GM19324 (cell line): ENCODE data around the gene COL21A1.

Experiments used
- ATAC-seq: cut with Tn5 transposase; IDR thresholded peaks from one replicate; pipeline ENCODE4 v1.9.1; 2021; ENCODE audit warnings: mild to moderate bottlenecking, moderate library complexity; ENCODE audit not compliant: unreplicated experiment, low FRiP score

COL21A1 gene

DNA sequence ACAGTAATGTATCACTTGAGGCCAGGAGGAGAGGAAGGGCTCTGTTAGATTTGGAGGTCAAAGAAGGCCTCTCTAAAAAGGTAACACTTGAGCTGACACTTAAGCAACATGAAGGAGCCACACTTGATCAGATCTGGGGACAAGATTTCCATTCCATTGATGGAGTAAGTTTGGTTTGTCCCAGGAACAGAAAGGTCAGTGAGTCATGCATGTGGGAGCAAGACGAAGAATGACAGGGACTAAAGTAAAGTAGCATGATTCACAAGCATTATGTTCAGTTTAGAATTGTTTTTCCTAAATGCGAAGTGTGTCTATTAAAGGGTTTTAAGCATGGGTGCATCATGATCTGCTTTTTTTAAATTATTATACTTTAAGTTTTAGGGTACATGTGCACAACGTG, 47.4 kb downstream of the COL21A1 start:
- no peak for ATAC-seq

DNA sequence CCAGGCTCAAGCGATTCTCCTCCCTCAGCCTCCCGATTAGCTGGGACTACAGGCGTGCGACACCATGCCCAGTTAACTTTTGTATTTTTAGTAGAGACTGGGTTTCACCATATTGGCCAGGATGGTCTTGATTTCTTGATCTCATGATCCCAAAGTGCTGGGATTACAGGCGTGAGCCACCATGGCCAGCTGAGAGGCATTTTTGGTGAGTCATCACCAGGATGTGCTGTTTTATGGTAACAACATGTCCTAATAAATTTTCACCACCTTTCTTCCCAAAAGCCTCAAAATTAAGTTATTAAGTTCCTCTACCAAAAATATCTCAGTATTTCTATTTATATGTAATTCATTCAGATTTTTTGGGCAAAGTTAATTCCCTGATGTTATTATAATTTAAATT, 53.5 kb downstream of the COL21A1 start:
- no peak for ATAC-seq

GRCh38 chr6:56188429-56188828, 59.0 kb downstream of the COL21A1 start:
- no peak for ATAC-seq

- no peak for ATAC-seq
Measured at GRCh38 chr6:56187686-56188085, 59.7 kb downstream of the COL21A1 start.

GRCh38 chr6:56176741-56177140, 70.6 kb downstream of the COL21A1 start:
- no peak for ATAC-seq

- no peak for ATAC-seq
Measured at GRCh38 chr6:56173228-56173627, 74.2 kb downstream of the COL21A1 start.

- no peak for ATAC-seq
Measured at GRCh38 chr6:56172144-56172543, 75.2 kb downstream of the COL21A1 start.

- no peak for ATAC-seq
Measured at GRCh38 chr6:56169366-56169765, 78.0 kb downstream of the COL21A1 start.

- no peak for ATAC-seq
Measured at GRCh38 chr6:56168596-56168995, 78.8 kb downstream of the COL21A1 start.

DNA sequence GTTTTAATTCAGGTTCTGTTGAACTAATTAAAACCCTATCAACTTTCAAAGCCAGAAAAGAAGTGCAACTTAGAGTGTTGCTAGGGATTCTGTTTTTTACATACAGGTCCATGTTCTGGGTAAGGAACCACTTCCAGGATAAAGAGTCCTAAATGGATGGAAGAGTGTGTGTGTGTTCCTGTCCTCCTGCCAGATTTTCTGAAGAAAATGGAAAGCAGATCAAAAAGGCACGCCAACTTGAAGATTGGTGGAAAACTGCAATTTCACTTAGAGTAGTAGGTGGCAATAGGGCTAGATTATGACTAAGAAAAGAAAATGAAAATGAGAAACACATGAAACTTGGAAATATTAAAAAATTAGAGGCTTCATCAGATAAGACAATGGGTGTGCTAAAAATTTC, 85.3 kb downstream of the COL21A1 start:
- ATAC-seq: no peak

- ATAC-seq: no peak
Measured at GRCh38 chr6:56160489-56160888, 86.9 kb downstream of the COL21A1 start.

DNA sequence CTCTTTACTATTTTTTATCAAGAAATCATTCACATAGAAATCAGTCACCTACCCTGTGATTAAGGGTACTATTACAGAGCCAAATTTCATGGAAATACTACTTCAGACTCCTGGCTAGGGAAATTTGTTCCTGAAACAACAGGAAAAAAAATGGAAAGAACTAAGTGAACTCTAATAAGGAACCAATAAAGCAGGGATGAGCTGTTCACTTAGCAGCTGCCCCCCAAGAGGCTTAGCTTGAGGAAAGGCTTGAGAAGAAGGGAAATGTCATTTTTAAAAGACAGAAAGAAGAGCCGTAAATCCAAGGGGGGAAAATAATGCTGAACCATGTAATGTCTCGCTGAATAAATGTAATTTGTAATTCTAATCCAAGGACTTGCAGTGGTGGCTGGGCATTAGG, 88.8 kb downstream of the COL21A1 start:
- ATAC-seq: no peak

DNA sequence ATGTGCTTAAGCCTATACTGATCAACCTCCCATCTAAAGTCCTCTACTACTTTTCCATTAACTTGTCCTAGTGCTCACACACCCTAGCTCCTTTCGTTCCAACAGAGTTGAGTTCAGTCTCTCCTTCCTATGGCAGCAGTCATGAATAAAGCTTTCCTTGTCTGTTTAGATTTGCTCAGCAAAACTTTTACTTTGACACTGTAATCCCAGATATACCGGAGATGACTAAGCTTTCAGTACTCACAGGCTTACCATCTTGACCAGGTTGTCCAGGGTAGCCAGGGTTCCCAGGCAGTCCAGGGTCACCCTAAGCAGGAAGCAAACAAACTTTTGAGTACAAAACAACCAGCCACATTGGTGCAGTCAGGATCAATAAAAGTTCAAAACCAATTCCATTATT, 90.7 kb downstream of the COL21A1 start:
- no peak for ATAC-seq

DNA sequence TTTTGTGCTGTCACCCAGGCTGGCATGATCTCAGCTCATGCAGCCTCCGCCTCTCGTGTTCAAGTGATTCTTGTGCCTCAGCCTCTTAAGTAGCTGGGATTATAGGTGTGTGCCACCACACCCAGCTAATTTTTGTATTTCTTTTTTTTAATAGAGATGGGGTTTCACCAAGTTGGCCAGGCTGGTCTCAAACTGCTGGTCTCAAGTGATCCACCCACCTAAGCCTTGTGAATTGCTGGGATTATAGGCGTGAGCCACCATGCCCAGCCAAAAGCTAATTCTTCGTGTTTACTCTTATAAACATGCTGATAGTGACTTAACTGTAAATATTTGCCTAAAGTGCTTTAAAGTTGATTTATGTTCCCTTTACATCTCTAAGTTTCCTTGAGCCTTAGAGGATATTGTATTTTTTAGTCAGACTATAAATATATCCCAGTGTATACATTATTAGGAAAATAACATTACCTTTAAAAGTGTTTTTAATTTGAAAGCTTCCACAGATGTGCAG, 91.7 kb downstream of the COL21A1 start:
- ATAC-seq: no peak

DNA sequence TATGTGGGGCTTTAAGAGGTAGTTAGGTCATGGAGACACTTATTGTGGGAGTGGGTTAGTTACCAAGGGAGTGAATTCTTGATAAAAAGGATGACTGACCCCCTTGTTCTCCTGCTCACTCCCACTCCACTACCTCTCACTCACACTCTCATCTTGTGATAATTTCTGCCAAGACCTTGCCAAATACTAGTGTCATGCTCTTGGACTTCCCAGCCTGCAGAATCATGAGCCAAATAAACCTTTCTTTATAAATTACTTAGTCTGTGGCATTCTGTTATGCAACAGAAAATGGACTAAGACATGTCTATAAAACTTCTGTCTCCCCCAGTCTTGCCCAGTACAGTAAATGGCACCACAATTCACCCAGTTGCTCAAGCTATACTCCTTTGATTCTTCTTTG, 93.3 kb downstream of the COL21A1 start:
- no peak for ATAC-seq

GRCh38 chr6:56152611-56153010, 94.8 kb downstream of the COL21A1 start:
- ATAC-seq: no peak

GRCh38 chr6:56151609-56152224, 95.7 kb downstream of the COL21A1 start:
- no peak for ATAC-seq

GRCh38 chr6:56148488-56149186, 98.7 kb downstream of the COL21A1 start:
- ATAC-seq: no peak

DNA sequence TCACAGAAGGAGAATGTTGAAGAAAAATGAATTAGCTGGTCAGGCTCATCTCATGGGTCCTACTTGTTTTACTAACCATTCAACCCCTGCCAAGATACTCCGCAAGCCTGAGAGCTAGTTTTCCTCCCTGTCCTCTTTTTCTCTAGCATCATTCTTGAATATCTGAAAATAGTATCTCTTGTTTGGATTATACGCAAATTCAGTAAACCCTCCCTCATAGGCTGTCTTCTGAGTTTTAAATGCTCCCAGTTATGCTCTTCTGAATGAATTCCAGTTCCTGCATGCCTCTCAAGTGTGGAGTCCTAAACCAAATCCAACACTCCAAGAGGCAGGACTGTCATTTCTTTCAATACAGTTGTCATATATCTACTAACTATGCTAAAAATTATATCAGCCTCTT, 99.6 kb downstream of the COL21A1 start:
- no peak for ATAC-seq

GRCh38 chr6:56146086-56146485, 101.3 kb downstream of the COL21A1 start:
- ATAC-seq: no peak

DNA sequence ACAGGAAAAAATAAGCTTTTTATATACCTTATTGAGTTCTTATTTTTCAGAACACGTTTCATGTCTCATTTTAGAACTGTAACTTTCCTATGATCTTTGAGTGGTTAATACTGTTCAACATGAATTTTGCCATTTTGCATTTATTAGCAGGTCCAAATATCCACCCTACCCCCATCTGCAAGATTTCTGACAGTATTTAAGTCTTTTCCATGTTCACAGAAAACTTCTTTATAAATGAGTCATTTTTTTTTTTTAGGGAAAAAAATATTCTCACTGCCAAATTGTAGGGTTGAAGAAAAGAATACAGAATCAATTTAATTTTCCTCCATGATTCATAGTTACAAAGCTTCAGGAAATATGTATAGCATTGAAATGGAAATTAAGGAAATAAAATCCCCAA, 101.8 kb downstream of the COL21A1 start:
- no peak for ATAC-seq
